Breast epithelium (tissue), 4 donors: Measurements from ENCODE around the gene KLHL20. TPM values are rescaled to one million over a fixed set of nuclear protein-coding genes. Genes with fewer than 3 reads are reported as not detected.
A peak's percentile ranks its signal among the peaks of the same experiment; 100 is the strongest.
"Not testable (repeated sequence)": the region's sequence is repeated elsewhere in the genome, so short reads cannot be mapped to it uniquely, and the experiment has no call there.

ENCODE experiments used
- DNase-seq, 2 donors: peaks; one replicate each; pipeline ENCODE4 v3.0.0-alpha.2; 2019; ENCODE audit warnings: low spot score in 2 of 2
- H3K27ac ChIP-seq, 2 donors: fragments of 200-600 bp; sonication (generic) in 1 of 2; one replicate each; pipeline ENCODE4 v1.5.1; 2016 to 2019; ENCODE audit warnings: mild to moderate bottlenecking in 1 of 2
- H3K27me3 ChIP-seq, 2 donors: fragments of 200-600 bp; sonication (generic) in 1 of 2; one replicate each; pipeline versions ENCODE4 v1.5.1 to v1.6.0; 2017 to 2019; ENCODE audit warnings: control low read depth in 1 of 2, mild to moderate bottlenecking in 1 of 2
- H3K36me3 ChIP-seq: fragments of 200-600 bp; one replicate; pipeline ENCODE4 v1.5.1; 2019
- H3K4me1 ChIP-seq, 2 donors: fragments of 200-600 bp; sonication (generic); one replicate each; pipeline ENCODE4 v1.5.1; 2016 to 2019; ENCODE audit warnings: control low read depth in 1 of 2
- H3K4me3 ChIP-seq, 3 donors: fragments of 200-600 bp; sonication (generic); 1 replicate in 2 of 3; 2 replicates in 1 of 3; pipeline ENCODE4 v1.5.1; 2016 to 2019; ENCODE audit warnings: mild to moderate bottlenecking in 3 of 3, moderate library complexity in 2 of 3
- H3K9me3 ChIP-seq, 2 donors: fragments of 200-600 bp; sonication (generic) in 1 of 2; one replicate each; pipeline ENCODE4 v1.5.1; 2016 to 2019; ENCODE audit warnings: control low read depth in 1 of 2
- POLR2A ChIP-seq: fragments of 450-650 bp; IDR thresholded peaks from one replicate; pipeline ENCODE4 v1.6.1; 2016; ENCODE audit warnings: antibody characterized with exemption, mild to moderate bottlenecking, moderate library complexity
- POLR2AphosphoS5 ChIP-seq, 3 donors: sonication (generic); formaldehyde crosslinking; IDR thresholded peaks; one replicate each; pipeline ENCODE4 v1.6.1; 2017; ENCODE audit warnings: antibody characterized with exemption in 3 of 3
- intact Hi-C: fragments of 100-400 bp; cut with DNase I; formaldehyde crosslinking; loops from one replicate; pipeline ENCODE4 v1.15.1; 2023; ENCODE audit warnings: low total_unique reads
- total RNA-seq, 3 donors: library from RNA; depleted of rRNA; stranded (reverse); fragments of >200 nt; gene quantifications; one replicate each; pipeline ENCODE4 v1.1.0, GENCODE V29; 2016
- TF ChIP-seq, protein P1 (sequence below), 3 donors: fragments of 450-650 bp; IDR thresholded peaks; one replicate each; pipeline ENCODE4 v1.5.1; 2016 to 2017; ENCODE audit warnings: antibody characterized with exemption in 3 of 3, mild to moderate bottlenecking in 3 of 3, moderate library complexity in 3 of 3

KLHL20 gene, protein sequence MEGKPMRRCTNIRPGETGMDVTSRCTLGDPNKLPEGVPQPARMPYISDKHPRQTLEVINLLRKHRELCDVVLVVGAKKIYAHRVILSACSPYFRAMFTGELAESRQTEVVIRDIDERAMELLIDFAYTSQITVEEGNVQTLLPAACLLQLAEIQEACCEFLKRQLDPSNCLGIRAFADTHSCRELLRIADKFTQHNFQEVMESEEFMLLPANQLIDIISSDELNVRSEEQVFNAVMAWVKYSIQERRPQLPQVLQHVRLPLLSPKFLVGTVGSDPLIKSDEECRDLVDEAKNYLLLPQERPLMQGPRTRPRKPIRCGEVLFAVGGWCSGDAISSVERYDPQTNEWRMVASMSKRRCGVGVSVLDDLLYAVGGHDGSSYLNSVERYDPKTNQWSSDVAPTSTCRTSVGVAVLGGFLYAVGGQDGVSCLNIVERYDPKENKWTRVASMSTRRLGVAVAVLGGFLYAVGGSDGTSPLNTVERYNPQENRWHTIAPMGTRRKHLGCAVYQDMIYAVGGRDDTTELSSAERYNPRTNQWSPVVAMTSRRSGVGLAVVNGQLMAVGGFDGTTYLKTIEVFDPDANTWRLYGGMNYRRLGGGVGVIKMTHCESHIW
- total RNA-seq = 10 to 100 TPM; 29.8 to 45.0 (median 41.4) TPM

DNA sequence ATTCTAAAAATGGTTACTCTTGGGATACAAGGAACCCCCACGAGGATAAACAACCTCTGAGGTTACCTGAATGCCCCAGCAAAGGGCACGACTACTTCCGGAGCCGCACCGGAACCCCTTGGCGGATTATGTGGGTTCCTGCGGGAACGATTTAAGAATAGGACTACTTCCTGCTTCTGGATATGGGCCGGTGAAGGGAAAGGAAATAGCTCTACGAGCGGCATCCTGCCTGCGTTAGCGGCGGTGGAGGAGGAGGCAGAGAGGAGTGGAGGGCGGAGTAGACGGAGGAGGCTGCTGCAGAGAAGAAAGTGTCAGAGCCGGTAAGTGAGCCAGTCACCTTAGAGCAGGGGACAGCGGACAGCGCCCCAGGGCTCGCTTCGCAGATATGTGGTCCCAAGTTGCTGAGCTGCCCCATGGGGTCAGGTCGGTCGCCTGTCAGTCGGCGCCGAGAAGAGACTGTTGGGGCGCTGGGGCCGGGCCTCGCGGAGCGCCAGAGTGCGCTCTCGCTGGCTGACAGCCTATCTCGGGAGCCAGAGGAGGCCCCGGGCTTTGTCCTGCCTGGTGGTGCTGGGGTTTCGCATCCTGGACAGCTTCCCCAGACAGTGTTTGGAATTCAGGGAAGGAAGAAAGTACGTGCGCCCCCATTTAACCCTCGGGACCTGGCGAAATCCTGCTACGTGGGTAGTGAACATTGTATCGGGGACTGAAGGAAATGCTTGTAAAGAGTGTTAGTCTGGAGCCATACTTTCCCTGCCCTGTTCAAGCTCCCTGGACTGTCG lies at the start of gene KLHL20:
KLHL20 (plus strand) TSS at position 223 of the 779 bp plus-strand sequence. CDS start 1,063 bp downstream, outside the sequence.
- H3K27me3 ChIP-seq = no peaks in the 10 kb centered on the region
- H3K4me3 ChIP-seq = peak within 1 kb of the TSS; percentile 58 to 79 (median 75)
- DNase-seq = peak; percentile 69 to 73
- peak within 1 kb of the TSS; percentile 84 to 92 for H3K27ac ChIP-seq
- no peak for TF ChIP-seq POLR2A
- TF ChIP-seq, protein P1, sequence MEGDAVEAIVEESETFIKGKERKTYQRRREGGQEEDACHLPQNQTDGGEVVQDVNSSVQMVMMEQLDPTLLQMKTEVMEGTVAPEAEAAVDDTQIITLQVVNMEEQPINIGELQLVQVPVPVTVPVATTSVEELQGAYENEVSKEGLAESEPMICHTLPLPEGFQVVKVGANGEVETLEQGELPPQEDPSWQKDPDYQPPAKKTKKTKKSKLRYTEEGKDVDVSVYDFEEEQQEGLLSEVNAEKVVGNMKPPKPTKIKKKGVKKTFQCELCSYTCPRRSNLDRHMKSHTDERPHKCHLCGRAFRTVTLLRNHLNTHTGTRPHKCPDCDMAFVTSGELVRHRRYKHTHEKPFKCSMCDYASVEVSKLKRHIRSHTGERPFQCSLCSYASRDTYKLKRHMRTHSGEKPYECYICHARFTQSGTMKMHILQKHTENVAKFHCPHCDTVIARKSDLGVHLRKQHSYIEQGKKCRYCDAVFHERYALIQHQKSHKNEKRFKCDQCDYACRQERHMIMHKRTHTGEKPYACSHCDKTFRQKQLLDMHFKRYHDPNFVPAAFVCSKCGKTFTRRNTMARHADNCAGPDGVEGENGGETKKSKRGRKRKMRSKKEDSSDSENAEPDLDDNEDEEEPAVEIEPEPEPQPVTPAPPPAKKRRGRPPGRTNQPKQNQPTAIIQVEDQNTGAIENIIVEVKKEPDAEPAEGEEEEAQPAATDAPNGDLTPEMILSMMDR (IDR thresholded peaks at IDR 0.05) = no peak
- TF ChIP-seq POLR2AphosphoS5 (IDR thresholded peaks at IDR 0.05) = peak; percentile 20 to 86 (median 70)
- H3K9me3 ChIP-seq = no peaks in the 10 kb centered on the region
- no peaks in the 10 kb centered on the region for H3K36me3 ChIP-seq
- intact Hi-C loops = loop anchor here (5.0 kb wide), 1 partner anchor 1177 kb away; no protein-coding TSS in a partner anchor
- H3K4me1 ChIP-seq = peaks cover 0 to 8% of the 10 kb centered on the region in 2 donors

DNA sequence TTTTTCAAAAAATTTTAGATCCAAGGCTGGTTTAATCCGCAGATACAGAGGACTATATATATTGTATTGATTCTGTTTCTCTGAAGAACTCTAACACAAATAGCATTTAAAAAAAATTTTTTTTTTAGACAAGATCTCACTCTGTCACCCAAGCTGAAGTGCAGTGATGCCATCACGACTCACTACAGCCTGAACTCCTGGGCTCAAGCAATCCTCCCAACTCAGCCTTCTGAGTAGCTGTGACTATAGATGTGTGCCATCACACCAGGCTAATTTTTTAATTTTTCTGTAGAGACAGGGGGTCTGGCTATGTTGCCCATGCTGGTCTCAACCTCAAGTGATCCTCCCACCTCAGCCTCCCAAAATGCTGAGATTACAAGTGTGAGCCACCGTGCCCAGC lies 48.1 kb upstream of the KLHL20 start:
- Histone ChIP-seq H3K36me3 (no peaks in the 10 kb centered on the region), H3K27ac (no peak overlapping the region), H3K9me3 (no peaks in the 10 kb centered on the region), H3K27me3 (peaks cover 0 to 12% of the 10 kb centered on the region in 2 donors), H3K4me1 (no peaks in the 10 kb centered on the region), H3K4me3 (no peak overlapping the region)
- DNase-seq = no peak
- TF ChIP-seq POLR2A = no peak
- TF ChIP-seq, protein P1 (IDR thresholded peaks at IDR 0.05) = no peak
- TF ChIP-seq POLR2AphosphoS5 (IDR thresholded peaks at IDR 0.05) = no peak
- intact Hi-C loops = no loop called here

DNA sequence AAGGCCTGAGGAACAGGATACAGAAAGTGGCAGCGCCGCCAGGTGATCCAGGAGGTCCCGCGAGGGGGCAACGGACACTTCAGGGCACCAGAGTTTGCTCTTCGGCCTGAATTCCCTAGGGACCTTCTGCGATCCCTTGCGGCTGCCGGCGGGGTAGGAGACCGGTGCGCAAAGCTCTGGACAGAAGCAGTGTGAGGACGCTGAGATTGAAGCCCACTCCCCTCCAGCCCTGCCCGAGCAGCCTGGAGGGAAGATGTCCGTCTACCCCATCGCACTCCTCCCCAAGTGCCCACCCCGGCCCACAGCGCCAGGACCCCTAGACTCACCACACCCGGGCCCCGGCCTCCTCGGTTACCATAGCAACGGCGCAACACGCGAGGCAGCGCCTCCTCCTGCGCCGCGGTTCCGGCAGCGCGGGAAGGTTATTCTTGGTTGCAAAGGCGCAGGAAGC lies 45.3 kb upstream of the KLHL20 start, which contains the start of gene ANKRD45:
ANKRD45 (minus strand) TSS at position 361 of the 451 bp plus-strand sequence. CDS start 10,433 bp downstream, outside the sequence.
- DNase-seq = no peak
- no peaks in the 10 kb centered on the region for H3K4me1 ChIP-seq
- no peaks in the 10 kb centered on the region for H3K36me3 ChIP-seq
- no peak within 1 kb of the TSS for H3K27ac ChIP-seq
- TF ChIP-seq POLR2AphosphoS5 (IDR thresholded peaks at IDR 0.05) = no peak
- TF ChIP-seq, protein P1 (IDR thresholded peaks at IDR 0.05) = no peak
- H3K27me3 ChIP-seq = peaks cover 0 to 12% of the 10 kb centered on the region in 2 donors
- intact Hi-C loops = no loop called here
- peak within 1 kb of the TSS; percentile 29 to 57 (median 55) for H3K4me3 ChIP-seq
- H3K9me3 ChIP-seq = no peaks in the 10 kb centered on the region

DNA sequence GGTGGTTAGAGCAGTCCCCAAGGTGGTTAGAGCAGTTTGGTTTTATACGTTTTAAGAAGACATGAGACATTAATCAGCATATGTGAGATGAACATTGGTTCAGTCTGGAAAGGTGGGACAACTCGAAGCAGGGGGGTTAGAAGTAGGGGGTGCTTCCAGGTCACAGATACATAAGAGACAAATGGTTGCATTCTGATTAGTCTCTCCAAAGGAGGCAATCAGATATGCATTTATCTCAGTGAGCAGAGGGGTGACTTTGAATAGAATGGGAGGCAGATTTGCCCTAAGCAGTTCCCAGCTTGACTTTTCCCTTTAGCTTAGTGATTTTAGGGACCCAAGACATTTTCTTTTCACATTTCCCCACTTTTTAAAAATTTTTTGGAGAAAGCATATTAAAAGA lies 40.3 kb upstream of the KLHL20 start:
- DNase-seq, H3K9me3 ChIP-seq, H3K36me3 ChIP-seq, H3K4me3 ChIP-seq, H3K27ac ChIP-seq, intact Hi-C loops, H3K4me1 ChIP-seq, H3K27me3 ChIP-seq: not testable (repeated sequence)

DNA sequence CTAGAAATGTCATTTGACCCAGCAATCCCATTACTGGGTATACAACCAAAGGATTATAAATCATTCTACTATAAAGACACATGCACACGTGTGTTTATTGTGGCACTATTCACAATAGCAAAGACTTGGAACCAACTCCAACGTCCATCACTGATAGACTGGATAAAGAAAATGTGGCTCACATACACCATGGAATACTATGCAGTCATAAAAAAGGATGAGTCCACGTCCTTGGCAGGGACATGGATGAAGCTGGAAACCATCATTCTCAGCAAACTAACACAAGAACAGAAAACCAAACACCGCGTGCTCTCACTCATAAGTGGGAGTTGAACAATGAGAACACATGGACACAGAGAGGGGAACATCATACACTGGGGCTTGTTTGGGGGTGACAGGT lies 34.6 kb upstream of the KLHL20 start:
- DNase-seq, H3K27ac ChIP-seq, H3K4me1 ChIP-seq, H3K9me3 ChIP-seq, intact Hi-C loops, H3K36me3 ChIP-seq, H3K27me3 ChIP-seq, H3K4me3 ChIP-seq: not testable (repeated sequence)
